H9 (cell line): ENCODE results near the gene TEX55. TPM values are rescaled to one million over a fixed set of nuclear protein-coding genes. Genes with fewer than 3 reads are reported as not detected.

Experiments used
- DNase-seq: peaks from one replicate; pipeline ENCODE4 v3.0.0-alpha.2; 2017
- H2AFZ ChIP-seq: one replicate; pipeline ENCODE4 v1.6.1; 2013; ENCODE audit warnings: mild to moderate bottlenecking, low read length, control low read depth, moderate library complexity
- H2AK5ac ChIP-seq: 2 replicates; pipeline ENCODE4 v1.6.1; 2013; ENCODE audit warnings: low read length, control low read depth, mixed read lengths; ENCODE audit not compliant: insufficient read length
- H2BK120ac ChIP-seq: one replicate; pipeline ENCODE4 v1.6.1; 2013; ENCODE audit warnings: low read depth, mild to moderate bottlenecking, low read length, control low read depth, inconsistent platforms; ENCODE audit not compliant: poor library complexity, severe bottlenecking
- H2BK12ac ChIP-seq: 2 replicates; pipeline ENCODE4 v1.6.1; 2013; ENCODE audit warnings: low read length, control low read depth, mixed read lengths, low read depth; ENCODE audit not compliant: insufficient read length
- H2BK15ac ChIP-seq: 2 replicates; pipeline ENCODE4 v1.6.1; 2013; ENCODE audit warnings: low read depth, low read length, control low read depth
- H2BK20ac ChIP-seq: one replicate; pipeline ENCODE4 v1.6.1; 2013; ENCODE audit warnings: low read depth, mild to moderate bottlenecking, low read length, control low read depth, inconsistent platforms; ENCODE audit not compliant: poor library complexity, severe bottlenecking
- H2BK5ac ChIP-seq: 2 replicates; pipeline ENCODE4 v1.6.1; 2013; ENCODE audit warnings: low read length, control low read depth, mixed read lengths; ENCODE audit not compliant: insufficient read length
- H3K14ac ChIP-seq: 2 replicates; pipeline ENCODE4 v1.6.1; 2013; ENCODE audit warnings: low read length, control low read depth; ENCODE audit not compliant: insufficient read depth
- H3K18ac ChIP-seq: 2 replicates; pipeline ENCODE4 v1.6.1; 2013; ENCODE audit warnings: low read depth, mild to moderate bottlenecking, mixed read lengths, low read length, control low read depth; ENCODE audit not compliant: insufficient read length
- H3K23ac ChIP-seq: 2 replicates; pipeline ENCODE4 v1.6.1; 2013; ENCODE audit warnings: low read length, control low read depth, mixed read lengths, low read depth; ENCODE audit not compliant: insufficient read length
- H3K23me2 ChIP-seq: 2 replicates; pipeline ENCODE4 v1.6.1; 2013; ENCODE audit warnings: low read depth, mild to moderate bottlenecking, mixed read lengths, low read length, control low read depth; ENCODE audit not compliant: insufficient read length, poor library complexity, severe bottlenecking
- H3K27ac ChIP-seq: 2 replicates; pipeline ENCODE4 v1.5.1; 2013; ENCODE audit warnings: low read length, control low read depth, mixed read lengths, low read depth; ENCODE audit not compliant: insufficient read length
- H3K27me3 ChIP-seq: 2 replicates; pipeline ENCODE4 v1.6.1; 2013; ENCODE audit warnings: low read length, control low read depth, inconsistent platforms; ENCODE audit not compliant: insufficient read depth
- H3K4ac ChIP-seq: 2 replicates; pipeline ENCODE4 v1.6.1; 2013; ENCODE audit warnings: low read depth, mild to moderate bottlenecking, control low read depth, inconsistent platforms, low read length, moderate library complexity
- H3K4me1 ChIP-seq: 2 replicates; pipeline ENCODE4 v1.6.1; 2013; ENCODE audit warnings: low read length, control low read depth, inconsistent platforms; ENCODE audit not compliant: insufficient read depth
- H3K4me2 ChIP-seq: 2 replicates; pipeline ENCODE4 v1.6.1; 2013; ENCODE audit warnings: low read length, control low read depth, mixed read lengths; ENCODE audit not compliant: insufficient read length, insufficient read depth
- H3K56ac ChIP-seq: 2 replicates; pipeline ENCODE4 v1.6.1; 2013; ENCODE audit warnings: low read depth, mild to moderate bottlenecking, mixed read lengths, low read length, control low read depth; ENCODE audit not compliant: insufficient read length
- H3K79me1 ChIP-seq: 2 replicates; pipeline ENCODE4 v1.6.1; 2013; ENCODE audit warnings: low read depth, mild to moderate bottlenecking, moderate library complexity, low read length, control low read depth, inconsistent platforms; ENCODE audit not compliant: insufficient read depth, poor library complexity, severe bottlenecking
- H3K79me2 ChIP-seq: 2 replicates; pipeline ENCODE4 v1.6.1; 2013; ENCODE audit warnings: low read length, control low read depth, inconsistent platforms; ENCODE audit not compliant: insufficient read depth
- H3K9ac ChIP-seq: 2 replicates; pipeline ENCODE4 v1.6.1; 2013; ENCODE audit warnings: low read length, control low read depth, mixed read lengths; ENCODE audit not compliant: insufficient read length; ENCODE audit errors: extremely low read depth
- H3K9me3 ChIP-seq: one replicate; pipeline ENCODE4 v1.6.1; 2013; ENCODE audit warnings: low read depth, low read length, inconsistent platforms; ENCODE audit not compliant: control insufficient read depth
- H3T11ph ChIP-seq: one replicate; pipeline ENCODE4 v1.6.1; 2013; ENCODE audit warnings: mild to moderate bottlenecking, low read length, control low read depth, inconsistent platforms
- H4K20me1 ChIP-seq: one replicate; pipeline ENCODE4 v1.6.1; 2013; ENCODE audit not compliant: control insufficient read depth, insufficient read length, insufficient read depth
- H4K5ac ChIP-seq: 2 replicates; pipeline ENCODE4 v1.6.1; 2013; ENCODE audit warnings: low read depth, mild to moderate bottlenecking, mixed read lengths, low read length, control low read depth; ENCODE audit not compliant: insufficient read length
- H4K8ac ChIP-seq: replicated peaks from 2 replicates; pipeline ENCODE4 v1.6.1; 2013; ENCODE audit warnings: low read length, control low read depth, mixed read lengths, low read depth; ENCODE audit not compliant: insufficient read length
- H4K91ac ChIP-seq: 2 replicates; pipeline ENCODE4 v1.6.1; 2013; ENCODE audit warnings: low read depth, mild to moderate bottlenecking, moderate library complexity, mixed read lengths, low read length, control low read depth; ENCODE audit not compliant: insufficient read length
- H3K27ac Mint-ChIP-seq, 3 experiments: 2 replicates in 2 of 3; 3 replicates in 1 of 3; pipeline ENCODE4 v1.8.0; 2020 to 2021; ENCODE audit warnings: mixed read lengths in 3 of 3, mild to moderate bottlenecking in 1 of 3, moderate library complexity in 1 of 3
- H3K27me3 Mint-ChIP-seq: 2 replicates; pipeline ENCODE4 v1.8.0; 2021; ENCODE audit warnings: low read depth, mild to moderate bottlenecking, moderate library complexity, mixed read lengths
- H3K36me3 Mint-ChIP-seq, 3 experiments: 2 replicates in 2 of 3; 3 replicates in 1 of 3; pipeline ENCODE4 v1.8.0; 2020 to 2021; ENCODE audit warnings: low read depth in 3 of 3, mixed read lengths in 3 of 3; ENCODE audit not compliant: insufficient read depth in 1 of 3
- H3K4me1 Mint-ChIP-seq, 2 experiments: 2 replicates each; pipeline ENCODE4 v1.8.0; 2020; ENCODE audit warnings: mixed read lengths in 2 of 2
- H3K4me3 Mint-ChIP-seq, 2 experiments: 2 replicates in 1 of 2; 3 replicates in 1 of 2; pipeline ENCODE4 v1.8.0; 2020 to 2021; ENCODE audit warnings: mild to moderate bottlenecking in 2 of 2, mixed read lengths in 2 of 2, moderate library complexity in 1 of 2
- H3K9me3 Mint-ChIP-seq, 2 experiments: 2 replicates in 1 of 2; 3 replicates in 1 of 2; pipeline ENCODE4 v1.8.0; 2020; ENCODE audit warnings: mild to moderate bottlenecking in 2 of 2, mixed read lengths in 2 of 2, moderate library complexity in 1 of 2
- CTCF ChIP-seq: fragments of 200-600 bp; sonication (generic); conservative IDR thresholded peaks from 3 replicates; pipeline ENCODE4 v1.8.0; 2021; ENCODE audit warnings: antibody characterized with exemption, mild to moderate bottlenecking
- WGBS: extraction: QIAGEN DNeasy Blood & Tissue Kit; methylation state at CpG from one replicate; pipeline ENCODE4 v1.1.7; 2013; ENCODE audit warnings: missing lambda C conversion rate, low lambda C conversion rate, mixed read lengths; ENCODE audit not compliant: insufficient read length; ENCODE audit errors: extremely low coverage; 5-methylcytosine and 5-hydroxymethylcytosine counted together
- total RNA-seq: library from RNA; stranded (reverse); gene quantifications from 2 replicates; pipeline ENCODE4 v1.2.1, GENCODE V29; 2021

The TEX55 gene
- total RNA-seq, 1 experiment from 2014 or later, result not detected

GRCh38 chr3:119099785-119100184, 46.2 kb upstream of the TEX55 start:
- no peaks in the 10 kb centered on the region for H3K27me3 Mint-ChIP-seq
- WGBS, result no CpG with 5 or more reads among the region's 2 CpGs
- no peaks in the 10 kb centered on the region for H3K4me1 ChIP-seq
- no peak overlapping the region for H3K56ac ChIP-seq
- no peak overlapping the region for H3T11ph ChIP-seq
- no peak overlapping the region for H2AFZ ChIP-seq
- H3K23ac ChIP-seq, result no peak overlapping the region
- H3K79me2 ChIP-seq, result no peaks in the 10 kb centered on the region
- H3K18ac ChIP-seq, result no peak overlapping the region
- no peak overlapping the region for H4K8ac ChIP-seq
- H3K27ac Mint-ChIP-seq, result no peak overlapping the region
- H4K91ac ChIP-seq, result no peak overlapping the region
- H4K5ac ChIP-seq, result no peak overlapping the region
- H3K4me1 Mint-ChIP-seq, result no peaks in the 10 kb centered on the region
- DNase-seq, result no peak
- H3K4ac ChIP-seq, result no peak overlapping the region
- H3K4me2 ChIP-seq, result no peak overlapping the region
- H2BK5ac ChIP-seq, result no peak overlapping the region
- H3K9ac ChIP-seq, result no peak overlapping the region
- no peak overlapping the region for H2BK20ac ChIP-seq
- no peak for TF ChIP-seq CTCF
- no peaks in the 10 kb centered on the region for H3K79me1 ChIP-seq
- no peak overlapping the region for H3K4me3 Mint-ChIP-seq
- no peak overlapping the region for H2BK15ac ChIP-seq
- no peak overlapping the region for H3K27ac ChIP-seq
- H2BK120ac ChIP-seq, result no peak overlapping the region
- no peaks in the 10 kb centered on the region for H3K27me3 ChIP-seq
- H3K9me3 Mint-ChIP-seq, result peaks cover 0 to 3% of the 10 kb centered on the region in 2 experiments; a peak in 3 of 5 replicates
- peaks cover 0 to 4% (median 0%) of the 10 kb centered on the region in 3 experiments; a peak in 2 of 7 replicates for H3K36me3 Mint-ChIP-seq
- H2AK5ac ChIP-seq, result no peak overlapping the region
- no peaks in the 10 kb centered on the region for H4K20me1 ChIP-seq
- no peak overlapping the region for H3K14ac ChIP-seq
- no peaks in the 10 kb centered on the region for H3K23me2 ChIP-seq
- H3K9me3 ChIP-seq, result no peaks in the 10 kb centered on the region
- no peak overlapping the region for H2BK12ac ChIP-seq
